ENCODE results near the gene MYO1A.

GRCh38 chr12:57012600-57013465, 37.1 kb downstream of the MYO1A start:
- TF ChIP-seq CTCF (IDR thresholded peaks at IDR 0.05; ENCODE audit: poor library complexity, severe bottlenecking): no peak
- TF ChIP-seq EZH2 (IDR thresholded peaks at IDR 0.05; ENCODE audit: borderline replicate concordance, insufficient read depth, low read length, poor library complexity, severe bottlenecking): no peak
- TF ChIP-seq EP300 (conservative IDR thresholded peaks at IDR 0.05; ENCODE audit: poor library complexity, severe bottlenecking): no peak
